HG02943 (cell line): ENCODE measurements around the gene CR1L.
"Not testable (repeated sequence)": the region's sequence is repeated elsewhere in the genome, so short reads cannot be mapped to it uniquely, and the experiment has no call there.

Experiments
- ATAC-seq: cut with Tn5 transposase; IDR thresholded peaks from one replicate; pipeline ENCODE4 v1.9.1; 2021; ENCODE audit warnings: mild to moderate bottlenecking, low read depth, moderate library complexity; ENCODE audit not compliant: unreplicated experiment

The CR1L gene

DNA sequence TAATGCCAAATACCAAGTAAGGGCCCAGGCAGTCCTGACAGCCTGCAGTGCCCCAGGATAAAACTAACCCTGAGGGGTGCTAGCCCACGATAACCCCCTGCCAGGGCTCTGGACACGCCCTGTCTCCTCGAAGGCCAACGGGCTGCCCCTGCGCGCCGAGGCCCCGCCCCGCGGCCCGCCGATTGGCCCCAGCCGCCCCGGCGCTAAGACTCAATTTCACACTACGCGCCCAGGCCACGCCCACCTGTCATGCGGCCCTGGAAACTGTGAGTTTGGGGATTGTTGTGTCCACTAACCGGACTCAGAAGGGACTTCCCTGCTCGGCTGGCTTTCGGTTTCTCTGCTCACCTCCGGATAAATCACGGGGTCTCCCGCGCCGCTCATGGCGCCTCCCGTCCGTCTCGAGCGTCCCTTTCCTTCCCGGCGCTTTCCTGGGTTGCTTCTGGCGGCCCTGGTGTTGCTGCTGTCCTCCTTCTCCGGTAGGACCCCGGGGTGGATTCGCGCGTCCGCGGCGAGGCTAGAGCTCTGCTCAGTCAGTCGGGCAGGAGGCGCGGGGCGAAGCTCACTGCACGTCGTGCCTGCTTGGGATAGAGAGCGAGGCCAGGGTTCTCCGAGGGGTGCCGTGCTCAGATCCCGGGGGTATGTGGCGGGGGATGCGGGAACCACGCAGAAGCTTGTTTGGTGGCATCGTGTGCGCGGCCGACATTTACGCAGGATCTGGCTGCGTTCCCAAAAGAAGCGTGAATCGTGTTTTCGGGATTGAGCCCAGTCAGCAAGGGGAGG is at the start of gene CR1L:
Gene CR1L, plus strand, starts transcription at position 282 of the 783 bp plus-strand sequence. Its CDS starts 101 bp downstream, at position 383.
- ATAC-seq: peak; percentile 92

DNA sequence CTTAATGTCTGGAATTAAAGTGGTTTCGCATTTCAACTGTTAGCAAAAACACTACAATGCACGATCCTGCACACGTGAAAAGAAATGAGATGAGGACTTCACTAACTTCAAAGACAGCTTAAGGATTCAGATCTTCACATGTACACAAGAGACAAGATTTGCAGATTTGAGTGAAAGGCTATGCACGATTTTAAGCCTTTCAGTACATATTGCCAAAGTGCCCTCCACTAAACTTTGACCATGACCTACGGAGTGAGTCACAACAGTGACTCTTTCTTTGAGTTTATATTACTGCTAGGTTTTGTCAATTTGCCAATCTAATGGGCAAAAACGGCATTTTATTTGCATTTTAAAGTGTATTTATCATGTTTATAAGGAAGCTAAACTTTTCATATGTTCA is 41.2 kb upstream of the CR1L start:
- ATAC-seq: no peak

GRCh38 chr1:207605444-207606361 is 39.2 kb upstream of the CR1L start:
- no peak for ATAC-seq

- ATAC-seq: no peak
Measured at GRCh38 chr1:207606362-207606755, 38.6 kb upstream of the CR1L start.

GRCh38 chr1:207612762-207613161 is 32.2 kb upstream of the CR1L start:
- no peak for ATAC-seq

- ATAC-seq: no peak
Measured at GRCh38 chr1:207619871-207620542, 24.9 kb upstream of the CR1L start.

GRCh38 chr1:207620543-207620893 is 24.4 kb upstream of the CR1L start:
- no peak for ATAC-seq

GRCh38 chr1:207625504-207626071 is 19.3 kb upstream of the CR1L start:
- not testable (repeated sequence) for ATAC-seq

DNA sequence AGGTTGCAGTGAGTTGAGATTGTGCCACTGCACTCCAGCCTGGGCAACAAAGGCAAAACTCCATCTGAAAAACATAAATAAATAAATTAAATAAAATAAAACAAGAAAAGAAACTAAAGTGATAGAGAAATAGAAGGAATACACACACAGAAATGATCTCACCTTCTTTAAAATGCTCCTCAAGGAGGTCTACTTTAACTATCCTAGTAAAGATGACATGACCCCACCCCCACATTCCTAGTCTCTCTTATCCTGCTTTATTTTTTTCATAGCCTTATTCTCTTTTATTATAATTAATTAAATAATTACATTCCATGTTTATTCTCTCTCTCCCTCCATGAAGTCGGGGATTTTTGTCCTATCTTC is 18.0 kb upstream of the CR1L start:
- ATAC-seq: no peak

DNA sequence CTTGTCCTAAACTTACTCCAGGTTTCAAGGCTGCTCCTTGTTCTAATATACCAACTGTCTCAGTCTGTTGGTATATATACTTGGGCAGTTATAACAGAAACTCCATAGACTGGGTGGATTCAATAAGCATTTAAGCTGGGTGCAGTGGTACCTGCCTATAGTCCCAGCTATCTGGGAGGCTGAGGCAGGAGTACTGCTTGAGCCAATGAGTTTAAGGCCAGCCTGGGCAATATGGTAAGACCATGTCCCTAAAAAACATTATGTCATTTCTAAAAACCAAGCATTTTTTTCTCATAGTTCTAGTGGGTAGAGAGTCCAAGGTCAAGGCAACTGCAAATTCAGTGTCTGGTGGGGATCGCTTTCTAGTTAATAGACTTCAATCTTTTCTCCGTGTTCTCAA is 17.4 kb upstream of the CR1L start:
- no peak for ATAC-seq

- no peak for ATAC-seq
Measured at GRCh38 chr1:207628776-207629175, 16.2 kb upstream of the CR1L start.

DNA sequence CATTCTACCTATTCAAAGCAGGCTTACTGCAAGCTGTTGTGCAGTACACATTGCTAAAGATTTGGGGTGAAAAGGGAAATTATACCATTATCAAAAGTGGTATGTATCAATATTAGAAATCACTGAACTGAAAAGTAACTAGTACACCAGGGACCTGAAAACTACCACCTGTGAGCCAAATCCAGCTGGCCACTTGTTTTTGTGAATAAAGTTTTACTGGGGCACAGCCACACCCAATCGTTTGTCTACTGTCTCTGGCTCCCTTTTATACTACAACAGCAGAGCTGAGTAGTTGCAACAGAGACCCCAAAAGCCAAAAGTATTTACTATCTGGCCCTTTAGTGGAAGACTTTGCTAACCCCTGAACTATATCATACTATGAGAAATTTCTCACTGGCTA is 13.8 kb upstream of the CR1L start:
- ATAC-seq: no peak

DNA sequence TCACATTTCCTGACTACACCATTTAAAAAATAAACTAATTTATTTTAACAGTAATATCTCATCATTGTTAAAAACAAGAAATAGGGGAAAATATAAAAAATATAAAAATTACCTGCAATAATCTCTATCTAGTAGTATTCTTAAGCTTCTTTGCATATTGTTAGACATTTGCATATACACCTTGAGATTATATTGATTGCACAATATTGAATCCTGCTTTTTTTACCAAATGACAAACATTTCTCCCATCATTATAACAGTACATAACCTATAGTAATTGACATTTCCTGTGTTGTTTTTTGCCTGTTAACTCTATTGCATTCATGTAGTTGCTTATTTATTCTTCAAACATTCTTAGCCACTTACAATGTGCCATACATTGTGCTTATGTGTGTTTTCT is 11.7 kb upstream of the CR1L start:
- no peak for ATAC-seq

DNA sequence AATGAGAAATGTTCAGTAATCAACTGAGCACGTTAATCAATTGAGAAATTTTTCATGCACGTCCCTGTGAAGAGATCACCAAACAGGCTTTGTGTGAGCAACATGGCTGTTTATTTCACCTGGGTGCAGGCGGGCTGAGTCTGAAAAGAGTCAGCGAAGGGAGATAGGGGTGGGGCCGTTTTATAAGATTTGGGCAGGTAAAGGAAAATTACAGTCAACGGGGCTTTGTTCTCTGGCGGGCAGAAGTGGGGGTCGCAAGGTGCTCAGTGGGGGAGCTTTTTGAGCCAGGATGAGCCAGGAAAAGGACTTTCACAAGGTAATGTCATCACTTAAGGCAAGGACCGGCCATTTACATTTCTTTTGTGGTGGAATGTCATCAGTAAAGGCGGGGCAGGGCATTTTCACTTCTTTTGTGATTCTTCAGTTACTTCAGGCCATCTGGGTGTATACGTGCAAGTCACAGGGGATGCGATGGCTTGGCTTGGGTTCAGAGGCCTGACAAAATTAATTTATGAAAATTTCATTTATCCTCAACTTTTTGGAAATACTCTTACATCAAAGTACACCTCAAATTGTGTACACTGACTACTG is 11.1 kb upstream of the CR1L start:
- not testable (repeated sequence) for ATAC-seq

GRCh38 chr1:207634293-207634692 is 10.6 kb upstream of the CR1L start:
- not testable (repeated sequence) for ATAC-seq

- ATAC-seq: not testable (repeated sequence)
Measured at GRCh38 chr1:207635569-207636186, 9.3 kb upstream of the CR1L start.

- ATAC-seq: not testable (repeated sequence)
Measured at GRCh38 chr1:207638487-207639145, 6.3 kb upstream of the CR1L start.

- ATAC-seq: not testable (repeated sequence)
Measured at GRCh38 chr1:207639362-207639761, 5.6 kb upstream of the CR1L start.

GRCh38 chr1:207644166-207644851 is 624 bp upstream of the CR1L start:
- ATAC-seq: no peak
